Adrenal gland (tissue), 12 donors: ENCODE results near the gene RALGDS. TPM values are rescaled to one million over a fixed set of nuclear protein-coding genes. Genes with fewer than 3 reads are reported as not detected.

Experiments used
- DNase-seq, 7 donors: peaks; one replicate each; pipeline ENCODE4 v3.0.0-alpha.2; 2019 to 2020
- H3K27ac ChIP-seq, 5 donors: fragments of 200-600 bp; sonication (generic) in 4 of 5; 1 replicate in 3 of 5; 2 replicates in 2 of 5; pipeline versions ENCODE4 v1.5.1 to v1.8.0; 2016 to 2020; ENCODE audit warnings: mild to moderate bottlenecking in 1 of 5
- H3K27me3 ChIP-seq: fragments of 200-600 bp; 2 replicates; pipeline ENCODE4 v1.8.0; 2021
- H3K36me3 ChIP-seq, 2 donors: fragments of 200-600 bp; replicated peaks in 1 of 2; 1 replicate in 1 of 2; 2 replicates in 1 of 2; pipeline versions ENCODE4 v1.5.1 to v1.8.0; 2018 to 2022
- H3K4me1 ChIP-seq, 2 donors: fragments of 200-600 bp; replicated peaks in 1 of 2; 1 replicate in 1 of 2; 2 replicates in 1 of 2; pipeline versions ENCODE4 v1.5.1 to v1.8.0; 2018 to 2021
- H3K4me3 ChIP-seq, 4 donors: fragments of 200-600 bp; sonication (generic) in 3 of 4; one replicate each; pipeline ENCODE4 v1.5.1; 2016 to 2018
- H3K9me3 ChIP-seq, 3 donors: fragments of 200-600 bp; sonication (generic) in 1 of 3; replicated peaks in 1 of 3; 1 replicate in 2 of 3; 2 replicates in 1 of 3; pipeline versions ENCODE4 v1.5.1 to v1.8.0; 2016 to 2021
- CTCF ChIP-seq, 6 experiments: fragments of 450-650 bp in 4 of 6; fragments of 200-600 bp in 2 of 6; sonication (generic) in 1 of 6; IDR thresholded peaks; 1 replicate in 5 of 6; 2 replicates in 1 of 6; pipeline versions ENCODE4 v1.5.1 to v1.8.0; 2016 to 2021; ENCODE audit warnings: antibody characterized with exemption in 6 of 6, mild to moderate bottlenecking in 2 of 6, moderate library complexity in 1 of 6
- POLR2A ChIP-seq, 2 donors: fragments of 450-650 bp; IDR thresholded peaks; one replicate each; pipeline ENCODE4 v1.6.1; 2017; ENCODE audit warnings: antibody characterized with exemption in 2 of 2, mild to moderate bottlenecking in 2 of 2, moderate library complexity in 1 of 2
- WGBS, 4 donors: extraction: QIAGEN DNeasy Blood & Tissue Kit in 2 of 4; methylation state at CpG; one replicate each; pipeline versions ENCODE4 v1.1.5 to v1.1.7; 2013 to 2017; 5-methylcytosine and 5-hydroxymethylcytosine counted together
- intact Hi-C, 2 donors: fragments of 100-400 bp; cut with DNase I; formaldehyde crosslinking; loops; one replicate each; pipeline versions ENCODE4 v1.14.1 to v1.15.0; 2022 to 2023
- polyA plus RNA-seq, 3 donors: library from polyadenylated mRNA; stranded (reverse); fragments of 200-250 nt in 2 of 3; fragments of 350-450 nt in 1 of 3; fragmentation: Illumina TruSeq in 1 of 3; extraction: RNeasy Lipid Tissue Mini Kit (QIAGEN cat#74804) in 1 of 3; gene quantifications; one replicate each; pipeline ENCODE4 v1.2.3, GENCODE V29; 2013 to 2014
- total RNA-seq, 9 donors: library from RNA; depleted of rRNA in 4 of 9; stranded (reverse); fragments of >200 nt in 4 of 9; fragments of 120-200 nt in 1 of 9; fragmentation: NEBNext Ultra II Directional in 1 of 9; extraction: Animal tissue kit (Norgen Biotek cat#: 25700) in 1 of 9; gene quantifications; one replicate each; pipeline versions ENCODE4 v1.1.0 to v1.2.4, GENCODE V29; 2013 to 2023
- donor health status: healthy with polysubstance abuse.
- donor health status: Bipolar disorder and iron deficiency.
- donor health status: DM: yes; HTN: yes; CAD: no.
- donor health status: DM: no; HTN: no; CAD: no.
- donor health status: DM: no; HTN: no; CAD: no.
- donor health status: DM: yes; HTN: yes; CAD: no.

RALGDS gene
- total and polyA plus RNA-seq, 12 donors = 21.3 to 170 (median 67.5) TPM

GRCh38 chr9:133115604-133116345 lies 5.3 kb downstream of the RALGDS start:
- no peak overlapping the region for H3K4me3 ChIP-seq
- H3K9me3 ChIP-seq = no peaks in the 10 kb centered on the region
- peak in 1 of 6 experiments; percentile 12 for TF ChIP-seq CTCF (IDR thresholded peaks at IDR 0.05)
- TF ChIP-seq POLR2A (IDR thresholded peaks at IDR 0.05) = peak in 1 of 2 donors; percentile 83
- peaks cover 80 to 83% of the 10 kb centered on the region in 2 donors for H3K4me1 ChIP-seq
- H3K36me3 ChIP-seq = peaks cover 0 to 12% of the 10 kb centered on the region in 2 donors
- DNase-seq = peak; percentile 76 to 88 (median 83)
- H3K27me3 ChIP-seq = no peaks in the 10 kb centered on the region
- intact Hi-C loops = no loop called here
- H3K27ac ChIP-seq = peak overlapping the region; percentile 71 to 96 (median 85)
- WGBS, 4 donors = 44 to 57% (median 54%) methylated on average over 15 to 32 of the region's 32 CpGs

- WGBS, 4 donors = 38 to 72% (median 60%) methylated on average over 3 to 19 of the region's 19 CpGs
- Histone ChIP-seq H3K9me3 (no peaks in the 10 kb centered on the region), H3K27me3 (no peaks in the 10 kb centered on the region), H3K4me1 (peaks cover 73 to 83% of the 10 kb centered on the region in 2 donors), H3K36me3 (peaks cover 0 to 19% of the 10 kb centered on the region in 2 donors), H3K27ac (peak overlapping the region; percentile 71 to 96 (median 85)), H3K4me3 (no peak overlapping the region)
- intact Hi-C loops = no loop called here
- peak in 4 of 7 donors; percentile 41 to 74 (median 45) for DNase-seq
- TF ChIP-seq POLR2A (IDR thresholded peaks at IDR 0.05) (no peak), CTCF (IDR thresholded peaks at IDR 0.05) (no peak)
Observed at GRCh38 chr9:133114886-133115603, 6.0 kb downstream of the RALGDS start.

- intact Hi-C loops = no loop called here
- 34 to 47% (median 41%) methylated on average over 4 to 20 of the region's 20 CpGs for WGBS, 4 donors
- peak overlapping the region; percentile 71 to 96 (median 85) for H3K27ac ChIP-seq
- peak overlapping the region in 1 of 4 donors; percentile 9 for H3K4me3 ChIP-seq
- H3K4me1 ChIP-seq = peaks cover 65 to 75% of the 10 kb centered on the region in 2 donors
- TF ChIP-seq POLR2A (IDR thresholded peaks at IDR 0.05) = no peak
- TF ChIP-seq CTCF (IDR thresholded peaks at IDR 0.05) = no peak
- peaks cover 0 to 27% of the 10 kb centered on the region in 2 donors for H3K36me3 ChIP-seq
- no peaks in the 10 kb centered on the region for H3K27me3 ChIP-seq
- no peaks in the 10 kb centered on the region for H3K9me3 ChIP-seq
- peak; percentile 64 to 94 (median 71) for DNase-seq
Observed at GRCh38 chr9:133113949-133114885, 6.8 kb downstream of the RALGDS start.
